Endothelial cell (in vitro differentiated cells): ENCODE results near the gene DAZAP1. TPM values are rescaled to one million over a fixed set of nuclear protein-coding genes. Genes with fewer than 3 reads are reported as not detected.

Source experiments
- DNase-seq: peaks from one replicate; pipeline ENCODE4 v3.0.0; 2021; ENCODE audit warnings: low spot score
- H3K27ac Mint-ChIP-seq: one replicate; pipeline ENCODE4 v1.8.0; 2021; ENCODE audit warnings: mixed read lengths, inconsistent platforms; ENCODE audit not compliant: unreplicated experiment
- H3K27me3 Mint-ChIP-seq: one replicate; pipeline ENCODE4 v1.8.0; 2021; ENCODE audit warnings: mild to moderate bottlenecking, moderate library complexity, mixed read lengths, inconsistent platforms; ENCODE audit not compliant: unreplicated experiment
- H3K36me3 Mint-ChIP-seq: one replicate; pipeline ENCODE4 v1.8.0; 2021; ENCODE audit warnings: mild to moderate bottlenecking, low read depth, mixed read lengths, inconsistent platforms; ENCODE audit not compliant: unreplicated experiment
- H3K4me1 Mint-ChIP-seq: one replicate; pipeline ENCODE4 v1.8.0; 2021; ENCODE audit warnings: mild to moderate bottlenecking, mixed read lengths, inconsistent platforms; ENCODE audit not compliant: unreplicated experiment
- H3K4me3 Mint-ChIP-seq: one replicate; pipeline ENCODE4 v1.8.0; 2021; ENCODE audit warnings: mild to moderate bottlenecking, mixed read lengths, inconsistent platforms; ENCODE audit not compliant: unreplicated experiment
- H3K9me3 Mint-ChIP-seq: one replicate; pipeline ENCODE4 v1.8.0; 2021; ENCODE audit warnings: mixed read lengths, inconsistent platforms; ENCODE audit not compliant: unreplicated experiment
- CTCF ChIP-seq: fragments of 200-600 bp; sonication (generic); IDR thresholded peaks from one replicate; pipeline ENCODE4 v1.5.0; 2021; ENCODE audit warnings: antibody characterized with exemption; ENCODE audit not compliant: unreplicated experiment
- total RNA-seq: library from RNA; stranded (reverse); fragmentation: NEBNext Ultra II Directional; extraction: Animal tissue kit (Norgen Biotek cat#: 25700); gene quantifications from one replicate; pipeline ENCODE4 v1.2.1, GENCODE V29; 2021; ENCODE audit not compliant: unreplicated experiment

DAZAP1 gene
- total RNA-seq, 1 donor from 2014 or later, result 145 TPM

- Mint-ChIP-seq H3K36me3 (peaks cover 2% of the 10 kb centered on the region), H3K27ac (no peak within 1 kb of the TSS), H3K27me3 (peaks cover 17% of the 10 kb centered on the region), H3K4me1 (peaks cover 5% of the 10 kb centered on the region), H3K9me3 (no peaks in the 10 kb centered on the region), H3K4me3 (peak within 1 kb of the TSS; percentile 83)
- peak; percentile 55 for DNase-seq
- TF ChIP-seq CTCF, result peak; percentile 42
Observed at GRCh38 chr19:1401138-1401888, 6.1 kb upstream of the DAZAP1 start, which contains the start of gene GAMT. TSS of gene GAMT (minus strand) at chr19:1401542. CDS start at chr19:1401476, 66 bp downstream.

GRCh38 chr19:1401889-1402217 is 5.5 kb upstream of the DAZAP1 start:
- peaks cover 7% of the 10 kb centered on the region for H3K36me3 Mint-ChIP-seq
- no peak for TF ChIP-seq CTCF
- peak overlapping the region; percentile 83 for H3K4me3 Mint-ChIP-seq
- peaks cover 20% of the 10 kb centered on the region for H3K27me3 Mint-ChIP-seq
- H3K4me1 Mint-ChIP-seq, result peaks cover 9% of the 10 kb centered on the region
- no peaks in the 10 kb centered on the region for H3K9me3 Mint-ChIP-seq
- no peak overlapping the region for H3K27ac Mint-ChIP-seq
- DNase-seq, result no peak

GRCh38 chr19:1402411-1403070 is 4.8 kb upstream of the DAZAP1 start:
- no peak for DNase-seq
- Mint-ChIP-seq H3K27ac (peak overlapping the region; percentile 34), H3K9me3 (no peaks in the 10 kb centered on the region), H3K4me1 (peaks cover 9% of the 10 kb centered on the region), H3K4me3 (peak overlapping the region; percentile 49), H3K36me3 (peaks cover 7% of the 10 kb centered on the region), H3K27me3 (peaks cover 20% of the 10 kb centered on the region)
- no peak for TF ChIP-seq CTCF

GRCh38 chr19:1406774-1407527 is 435 bp upstream of the DAZAP1 start:
- peak; percentile 27 for TF ChIP-seq CTCF
- H3K4me3 Mint-ChIP-seq, result peak overlapping the region; percentile 88
- peaks cover 30% of the 10 kb centered on the region for H3K4me1 Mint-ChIP-seq
- peaks cover 29% of the 10 kb centered on the region for H3K27me3 Mint-ChIP-seq
- DNase-seq, result peak; percentile 100
- H3K27ac Mint-ChIP-seq, result peak overlapping the region; percentile 75
- H3K9me3 Mint-ChIP-seq, result no peaks in the 10 kb centered on the region
- peaks cover 13% of the 10 kb centered on the region for H3K36me3 Mint-ChIP-seq
